ENCODE results near the gene TCL1A.

DNA sequence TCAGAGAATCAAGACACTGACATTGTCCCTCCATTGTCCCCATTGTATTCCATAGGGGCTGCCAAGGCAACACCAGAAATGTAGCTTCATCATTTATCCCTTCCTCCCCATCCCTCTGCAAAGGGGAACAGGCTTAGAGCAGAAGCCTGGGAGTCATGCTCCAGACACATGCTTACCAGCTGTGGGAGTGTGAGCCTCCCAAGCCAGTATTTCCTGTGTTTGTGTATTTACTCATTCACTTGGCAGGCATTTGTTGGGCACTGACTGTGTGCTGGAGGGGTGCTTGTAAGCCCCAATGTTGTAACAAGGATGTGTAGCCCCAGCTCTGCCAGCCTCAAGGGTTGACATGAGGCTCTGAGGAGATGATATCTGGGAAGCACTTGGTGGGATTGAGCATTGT, 46.0 kb upstream of the TCL1A start:
- TF ChIP-seq POLR2A (IDR thresholded peaks at IDR 0.05) = no peak
- TF ChIP-seq, protein P1, sequence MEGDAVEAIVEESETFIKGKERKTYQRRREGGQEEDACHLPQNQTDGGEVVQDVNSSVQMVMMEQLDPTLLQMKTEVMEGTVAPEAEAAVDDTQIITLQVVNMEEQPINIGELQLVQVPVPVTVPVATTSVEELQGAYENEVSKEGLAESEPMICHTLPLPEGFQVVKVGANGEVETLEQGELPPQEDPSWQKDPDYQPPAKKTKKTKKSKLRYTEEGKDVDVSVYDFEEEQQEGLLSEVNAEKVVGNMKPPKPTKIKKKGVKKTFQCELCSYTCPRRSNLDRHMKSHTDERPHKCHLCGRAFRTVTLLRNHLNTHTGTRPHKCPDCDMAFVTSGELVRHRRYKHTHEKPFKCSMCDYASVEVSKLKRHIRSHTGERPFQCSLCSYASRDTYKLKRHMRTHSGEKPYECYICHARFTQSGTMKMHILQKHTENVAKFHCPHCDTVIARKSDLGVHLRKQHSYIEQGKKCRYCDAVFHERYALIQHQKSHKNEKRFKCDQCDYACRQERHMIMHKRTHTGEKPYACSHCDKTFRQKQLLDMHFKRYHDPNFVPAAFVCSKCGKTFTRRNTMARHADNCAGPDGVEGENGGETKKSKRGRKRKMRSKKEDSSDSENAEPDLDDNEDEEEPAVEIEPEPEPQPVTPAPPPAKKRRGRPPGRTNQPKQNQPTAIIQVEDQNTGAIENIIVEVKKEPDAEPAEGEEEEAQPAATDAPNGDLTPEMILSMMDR (IDR thresholded peaks at IDR 0.05) = no peak
